HG03354 (cell line): Measurements from ENCODE around the gene TIAM2.

Experiments used
- ATAC-seq: cut with Tn5 transposase; IDR thresholded peaks from one replicate; pipeline ENCODE4 v1.9.1; 2021; ENCODE audit warnings: mild to moderate bottlenecking; ENCODE audit not compliant: unreplicated experiment, poor library complexity, severe bottlenecking

TIAM2 gene

DNA sequence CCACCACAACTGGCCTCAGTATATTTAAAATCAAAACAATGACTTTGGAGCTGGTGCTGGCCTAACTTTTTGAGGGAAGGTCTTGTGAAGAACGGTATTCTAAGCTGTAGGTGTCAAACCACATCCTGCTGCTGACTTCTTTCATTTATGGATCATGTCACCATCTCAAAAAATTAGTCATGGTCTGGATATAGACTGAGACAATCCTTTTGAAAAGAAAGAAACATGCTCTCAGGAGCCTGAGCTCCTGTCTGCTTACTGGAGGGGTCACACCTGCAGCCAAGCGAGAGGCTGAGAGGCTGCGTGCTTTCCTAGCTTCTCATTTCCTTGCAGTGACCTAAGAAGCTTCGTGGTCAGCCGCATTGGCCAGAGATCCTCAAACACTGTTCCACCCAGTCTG lies 55.2 kb downstream of the TIAM2 start:
- ATAC-seq, result peak; percentile 80

GRCh38 chr6:155054491-155055250 lies 59.6 kb downstream of the TIAM2 start:
- ATAC-seq, result no peak

DNA sequence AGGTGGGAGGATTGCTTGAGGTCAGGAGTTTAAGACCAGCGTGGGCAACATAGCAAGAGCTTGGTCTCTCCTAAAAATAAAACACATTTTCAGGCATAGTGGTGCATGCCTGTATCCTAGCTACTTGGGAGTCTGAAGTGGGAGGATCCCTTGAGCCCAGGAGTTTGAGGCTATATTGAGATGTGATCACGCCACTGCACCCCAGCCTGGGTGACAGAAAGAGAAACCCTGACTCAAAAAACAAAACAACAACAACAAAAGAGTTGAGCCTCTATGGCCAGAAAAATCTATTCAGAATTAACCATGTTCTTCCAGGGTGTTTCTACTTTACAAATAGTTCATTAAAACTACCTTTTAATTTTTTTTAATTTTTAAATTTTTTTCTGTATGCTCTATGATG lies 60.6 kb downstream of the TIAM2 start:
- ATAC-seq, result no peak

DNA sequence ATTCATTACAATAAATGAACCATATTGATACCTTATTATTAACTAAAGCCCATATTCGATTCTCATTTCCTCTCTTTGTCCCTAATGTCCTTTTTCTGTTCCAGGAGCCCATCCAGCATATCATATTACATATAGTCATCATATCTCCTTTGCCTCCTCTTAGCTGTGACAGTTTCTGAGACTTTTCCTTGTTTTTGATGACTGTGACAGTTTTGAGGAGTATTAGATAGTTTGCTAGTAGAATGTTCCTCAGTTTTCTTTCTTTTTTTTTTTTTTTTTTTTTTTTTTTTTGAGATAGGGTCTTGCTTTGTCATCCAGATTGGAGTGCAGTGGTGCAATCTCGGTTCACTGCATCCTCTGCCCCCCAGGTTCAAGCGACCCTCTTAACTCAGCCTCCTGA lies 61.6 kb downstream of the TIAM2 start:
- ATAC-seq, result no peak

- no peak for ATAC-seq
These were observed 66.3 kb downstream of the TIAM2 start for GRCh38 chr6:155061381-155061780.

DNA sequence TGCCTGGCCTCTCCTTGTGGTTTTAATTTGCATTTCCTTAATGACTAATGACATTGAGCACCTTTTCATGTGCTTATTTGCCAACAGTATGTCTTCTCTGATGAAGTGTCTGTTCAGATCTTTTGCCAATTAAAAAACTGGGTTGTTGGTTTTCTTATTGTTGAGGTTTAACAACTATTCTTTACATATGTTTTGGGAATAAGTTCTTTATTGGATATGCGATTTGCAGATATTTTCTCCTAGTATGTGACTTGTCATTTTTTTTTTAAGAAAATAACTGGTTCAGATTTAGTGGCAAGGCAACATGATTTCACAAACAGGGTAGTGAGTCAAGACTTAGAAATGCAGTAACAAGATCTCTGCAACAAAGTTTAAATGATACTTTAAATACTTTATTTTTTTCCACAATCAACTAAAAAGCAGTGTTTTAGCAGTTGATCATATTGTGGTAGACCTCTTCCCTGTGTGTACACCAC lies 67.8 kb downstream of the TIAM2 start:
- ATAC-seq, result no peak

- no peak for ATAC-seq
These were observed 69.2 kb downstream of the TIAM2 start for GRCh38 chr6:155064303-155064702.

DNA sequence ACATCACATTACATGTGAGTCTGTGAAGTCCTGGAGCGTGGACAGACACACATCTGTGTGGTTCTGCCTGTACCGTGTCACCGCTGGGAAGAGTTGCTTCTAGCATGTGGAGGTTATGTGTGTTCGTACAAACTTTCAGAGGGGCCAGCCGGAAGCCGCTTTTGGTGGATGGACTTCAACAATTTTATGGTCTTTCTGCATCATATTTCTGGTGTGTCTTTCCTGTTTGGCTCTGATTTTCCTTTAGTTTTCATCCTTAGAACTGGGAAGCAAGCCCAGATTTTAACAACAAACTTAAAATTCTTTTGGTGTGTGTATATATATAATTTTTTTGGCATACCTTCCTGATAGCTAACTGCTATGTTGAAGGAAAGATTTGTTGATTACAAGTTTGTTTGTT lies 71.2 kb downstream of the TIAM2 start:
- ATAC-seq, result no peak

GRCh38 chr6:155066921-155067680 lies 72.0 kb downstream of the TIAM2 start:
- no peak for ATAC-seq

DNA sequence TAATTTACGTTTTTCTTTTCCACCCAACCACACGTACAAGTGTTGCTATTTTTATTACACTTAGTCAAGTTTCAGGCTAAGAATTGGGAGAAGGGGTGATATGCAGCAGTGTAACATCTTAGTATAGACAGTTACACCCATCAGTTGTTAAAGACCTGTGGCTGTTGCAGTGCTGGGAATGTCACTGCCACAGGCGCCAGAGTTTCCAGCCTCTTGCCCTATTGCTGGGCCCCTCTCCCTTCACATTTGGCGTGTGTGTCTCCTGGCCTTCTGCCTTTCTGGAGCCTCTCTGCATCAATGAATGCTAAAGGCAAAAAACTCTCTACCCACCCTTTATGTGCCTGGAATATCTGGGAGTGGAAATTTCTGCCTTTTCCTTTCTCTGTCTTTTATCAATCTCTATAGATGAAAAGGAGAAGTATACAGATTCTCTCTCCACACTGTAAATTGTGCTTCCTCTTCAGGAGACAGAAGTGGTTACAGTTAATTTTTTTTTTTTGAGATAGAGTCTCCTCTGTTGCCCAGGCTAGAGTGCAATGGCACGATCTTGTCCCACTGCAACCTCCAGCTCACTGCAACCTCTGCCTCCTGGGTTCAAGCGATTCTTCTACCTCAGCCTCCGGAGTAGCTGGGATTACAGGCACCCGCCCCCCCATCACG lies 73.0 kb downstream of the TIAM2 start:
- ATAC-seq, result no peak

GRCh38 chr6:155069543-155069942 lies 74.4 kb downstream of the TIAM2 start:
- ATAC-seq, result no peak

DNA sequence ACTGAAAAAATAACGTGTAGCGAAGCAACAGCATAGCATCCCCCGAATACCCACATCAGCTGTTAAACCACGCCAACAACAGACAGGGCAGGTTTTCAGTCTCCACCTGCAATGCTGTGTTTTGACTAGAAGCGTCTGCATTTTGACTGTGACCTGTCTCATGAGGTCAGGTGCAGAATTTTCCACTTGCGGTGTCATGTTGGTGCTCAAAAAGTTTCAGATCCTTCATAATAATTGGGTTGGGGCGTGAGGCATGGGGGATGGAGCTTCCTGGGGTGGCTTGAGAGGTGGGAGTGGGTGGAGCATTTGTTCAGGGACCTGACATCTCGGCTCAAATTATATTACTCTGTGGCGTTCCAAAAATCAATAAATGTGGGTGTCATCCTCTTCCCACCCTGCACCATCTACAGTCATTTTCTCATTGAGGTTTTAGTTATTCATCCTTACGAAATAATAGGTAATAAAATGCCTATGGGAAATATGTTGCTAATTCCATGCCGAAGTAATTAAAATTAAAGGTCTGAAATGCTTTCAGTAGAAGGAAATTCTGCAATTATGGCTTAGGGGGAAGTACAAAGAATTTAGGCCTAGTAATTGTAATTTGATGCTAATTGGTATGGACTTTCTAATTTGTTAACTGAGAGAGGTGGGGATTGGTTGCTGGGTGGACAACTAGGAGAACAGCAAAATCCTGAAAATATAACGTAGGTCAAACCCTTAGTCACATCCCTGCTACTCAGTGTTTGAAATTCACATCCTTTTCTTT lies 81.0 kb downstream of the TIAM2 start:
- ATAC-seq, result peak; percentile 38

DNA sequence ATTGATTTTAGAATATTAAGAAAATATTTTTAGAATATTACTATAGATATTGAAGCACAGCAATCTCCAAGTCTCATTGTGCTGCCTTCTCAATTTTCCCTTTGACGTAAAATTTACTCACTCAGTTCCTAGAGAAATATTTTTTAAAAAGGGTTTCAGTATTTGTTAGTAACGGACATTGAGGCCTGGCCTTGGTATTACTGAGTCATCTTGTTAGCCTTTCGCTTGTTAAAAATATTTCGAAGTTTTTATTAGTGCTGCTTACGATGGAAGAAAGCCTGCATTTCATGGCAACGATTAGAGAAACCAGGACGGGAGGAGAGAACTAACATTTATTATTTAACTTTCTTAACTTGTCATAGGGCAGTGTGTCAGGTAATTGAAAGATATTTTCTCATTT lies 82.2 kb downstream of the TIAM2 start:
- ATAC-seq, result no peak

GRCh38 chr6:155077784-155078183 lies 82.7 kb downstream of the TIAM2 start:
- ATAC-seq, result no peak

- no peak for ATAC-seq
These were observed 83.2 kb downstream of the TIAM2 start for GRCh38 chr6:155078331-155078745.

DNA sequence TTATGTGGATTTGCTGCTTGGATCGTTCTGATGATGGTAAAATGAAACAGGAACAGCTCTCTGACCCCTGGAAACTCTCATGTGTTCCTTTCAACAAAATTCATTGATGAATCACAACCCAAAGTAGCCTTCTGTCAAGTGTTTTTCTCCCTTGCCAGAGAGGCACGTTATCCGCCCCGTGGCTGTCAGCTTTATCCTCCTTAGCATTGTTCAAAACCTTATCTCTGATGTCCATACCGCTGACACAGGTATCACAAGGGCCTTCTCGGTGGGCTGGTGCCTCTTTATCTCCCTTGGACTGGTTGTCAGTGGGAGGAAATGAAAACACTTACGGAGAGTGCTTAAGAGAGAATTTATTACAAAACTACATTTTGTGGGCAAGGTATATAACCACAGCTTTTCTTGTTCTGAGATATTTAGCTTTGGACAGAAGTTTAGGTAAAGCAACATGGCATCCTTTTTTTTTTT lies 84.9 kb downstream of the TIAM2 start:
- peak; percentile 68 for ATAC-seq

DNA sequence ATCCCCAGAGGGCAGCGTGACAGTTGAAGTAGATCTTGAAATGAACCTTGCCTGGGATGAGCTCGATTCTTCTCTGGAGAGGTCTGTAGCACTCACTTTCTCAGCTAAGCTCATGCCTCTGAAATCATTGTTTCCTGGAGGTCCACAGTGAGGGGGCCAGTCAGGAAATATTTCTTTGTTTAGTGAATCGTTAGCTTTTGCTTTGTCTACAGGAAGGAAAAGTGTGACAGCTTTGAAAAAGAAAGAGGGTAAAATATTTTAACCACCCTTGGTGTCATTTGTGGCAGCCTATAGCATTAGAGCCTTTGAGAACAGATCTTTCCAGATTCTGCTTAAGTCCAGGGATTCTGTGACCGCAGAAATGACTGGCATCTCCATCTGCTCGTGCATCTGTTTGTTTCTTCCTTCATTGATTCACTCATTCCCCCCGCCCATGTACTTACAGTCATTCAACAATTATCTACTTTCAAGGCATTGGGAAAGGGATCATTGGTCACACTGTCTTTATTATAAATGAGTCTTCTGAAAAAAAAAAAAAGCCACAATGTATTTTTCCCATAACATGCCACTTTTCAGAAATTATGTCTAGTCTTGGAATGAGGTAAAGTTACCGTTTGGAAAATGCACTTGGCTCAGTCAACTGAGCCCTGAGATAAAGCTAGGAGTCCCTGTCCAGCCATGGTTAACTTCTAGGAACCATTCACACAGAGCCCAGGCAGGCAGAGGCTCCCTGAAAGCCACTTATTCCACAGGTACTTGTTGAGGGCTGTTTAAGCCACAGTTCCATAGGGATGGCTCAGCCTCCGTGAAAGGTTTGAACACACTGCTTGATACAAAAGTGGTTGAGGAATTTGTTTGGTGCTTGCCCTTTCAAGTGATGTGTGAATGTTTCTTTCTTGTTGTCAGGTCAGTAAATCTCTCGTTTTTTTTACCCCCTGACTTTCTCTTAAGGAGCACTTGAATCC lies 86.0 kb downstream of the TIAM2 start:
- no peak for ATAC-seq

DNA sequence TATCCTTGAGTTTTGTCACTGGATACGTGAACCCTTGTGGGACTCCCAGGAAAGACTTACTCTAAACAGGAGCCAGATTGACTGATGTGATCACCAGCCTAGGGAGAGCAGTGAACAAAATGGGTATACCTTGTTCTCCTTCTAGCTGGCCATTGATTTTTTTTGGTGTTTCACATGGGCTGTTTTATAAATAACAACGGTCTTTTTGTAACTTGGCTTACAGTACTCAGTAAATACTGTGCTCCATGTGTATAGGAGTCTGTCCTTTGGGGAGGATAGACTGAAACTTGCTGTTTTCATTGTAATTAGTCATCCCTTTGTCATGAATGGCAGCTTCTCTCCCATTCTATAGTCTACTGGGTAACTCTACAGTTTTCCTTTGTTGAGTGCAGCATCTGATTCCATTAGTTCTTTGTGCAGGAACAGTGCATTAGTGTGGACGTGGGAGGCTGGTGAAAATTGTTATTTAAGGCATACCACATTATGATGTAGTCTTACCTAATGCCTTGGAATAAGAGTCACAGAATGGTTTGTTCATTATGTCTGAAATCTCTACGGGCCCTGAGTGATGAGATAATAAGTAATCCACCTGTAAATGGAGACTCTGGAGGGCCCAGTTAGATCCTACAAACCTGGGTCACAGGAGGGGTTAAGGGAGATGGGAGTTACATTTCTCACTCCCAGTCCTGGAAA lies 89.5 kb downstream of the TIAM2 start:
- no peak for ATAC-seq
